DND-41 (cell line): ENCODE results near the gene IFI30.
A peak's percentile ranks its signal among the peaks of the same experiment; 100 is the strongest.

Experiments
- ATAC-seq: fragments of 200-7000 bp; cut with Tn5 transposase; 3 replicates; pipeline ENCODE4 v1.9.1; 2021; ENCODE audit warnings: low read depth; ENCODE audit not compliant: insufficient read depth
- DNase-seq: peaks from one replicate; pipeline ENCODE4 v3.0.0-alpha.2; 2020
- H2AFZ ChIP-seq: 2 replicates; pipeline ENCODE4 v1.6.0; 2012; ENCODE audit warnings: low read depth, low read length
- H3K27ac ChIP-seq: 2 replicates; pipeline ENCODE4 v1.5.1; 2012; ENCODE audit warnings: low read length, inconsistent platforms
- H3K27me3 ChIP-seq: fragments of 200-600 bp; sonication (generic); 2 replicates; pipeline ENCODE4 v1.6.0; 2012; ENCODE audit warnings: low read length, mild to moderate bottlenecking, inconsistent platforms; ENCODE audit not compliant: insufficient read depth, poor library complexity
- H3K36me3 ChIP-seq: 2 replicates; pipeline ENCODE4 v1.5.1; 2012; ENCODE audit warnings: low read length, inconsistent platforms; ENCODE audit not compliant: insufficient read depth
- H3K4me1 ChIP-seq: 2 replicates; pipeline ENCODE4 v1.5.1; 2012; ENCODE audit warnings: mild to moderate bottlenecking, low read length; ENCODE audit not compliant: insufficient read depth
- H3K4me2 ChIP-seq: 2 replicates; pipeline ENCODE4 v1.6.0; 2012; ENCODE audit warnings: mild to moderate bottlenecking, moderate library complexity, low read length, inconsistent platforms; ENCODE audit not compliant: insufficient read depth
- H3K4me3 ChIP-seq, 2 experiments: fragments of 200-600 bp in 1 of 2; shearing (Covaris generic) in 1 of 2; 2 replicates each; pipeline ENCODE4 v1.5.1; 2012 to 2016; ENCODE audit warnings: inconsistent platforms in 2 of 2, low read length in 2 of 2, mild to moderate bottlenecking in 2 of 2, low read depth in 1 of 2, moderate library complexity in 1 of 2
- H3K79me2 ChIP-seq: 2 replicates; pipeline ENCODE4 v1.6.0; 2012; ENCODE audit warnings: low read length, inconsistent platforms; ENCODE audit not compliant: insufficient read depth
- H3K9ac ChIP-seq: 2 replicates; pipeline ENCODE4 v1.6.0; 2012; ENCODE audit warnings: low read depth, mild to moderate bottlenecking, inconsistent platforms, low read length, moderate library complexity
- H3K9me3 ChIP-seq: 2 replicates; pipeline ENCODE4 v1.5.1; 2012; ENCODE audit warnings: low read length, moderate library complexity, mild to moderate bottlenecking, inconsistent platforms; ENCODE audit not compliant: insufficient read depth, severe bottlenecking
- H4K20me1 ChIP-seq: 2 replicates; pipeline ENCODE4 v1.6.0; 2012; ENCODE audit warnings: low read length; ENCODE audit not compliant: insufficient read depth
- EZH2 ChIP-seq: IDR thresholded peaks from 3 replicates; pipeline ENCODE4 v1.6.1; 2012; ENCODE audit warnings: borderline replicate concordance, low read depth, mild to moderate bottlenecking, moderate library complexity, low read length, inconsistent platforms; ENCODE audit not compliant: severe bottlenecking
- TF ChIP-seq, protein P1 (sequence below): IDR thresholded peaks from 2 replicates; pipeline ENCODE4 v1.5.1; 2012; ENCODE audit warnings: borderline replicate concordance, low read length, moderate library complexity, mild to moderate bottlenecking; ENCODE audit not compliant: poor library complexity, severe bottlenecking; ENCODE audit errors: extremely low read depth

IFI30 gene

DNA sequence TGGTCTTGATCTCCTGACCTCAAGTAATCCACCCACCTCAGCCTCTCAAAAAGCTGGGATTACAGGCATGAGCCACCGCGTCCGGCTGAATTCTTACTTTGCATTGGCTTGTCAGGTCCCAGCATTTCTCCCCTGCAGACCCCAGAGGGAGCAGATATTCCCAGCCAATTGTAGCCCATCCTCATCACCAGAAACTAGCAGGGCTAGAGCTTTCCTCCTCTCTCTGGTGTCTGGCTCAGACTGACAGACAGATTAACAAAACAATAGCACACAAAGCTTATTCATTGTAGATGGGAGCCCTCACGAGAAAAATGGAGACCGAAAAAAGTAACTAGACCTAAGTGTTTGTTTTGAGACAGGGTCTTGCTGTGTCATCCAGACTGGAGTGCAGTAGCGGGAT lies 11.9 kb downstream of the IFI30 start:
- no peak overlapping the region for H3K4me3 ChIP-seq
- H4K20me1 ChIP-seq = no peaks in the 10 kb centered on the region
- H3K9me3 ChIP-seq = no peaks in the 10 kb centered on the region
- ATAC-seq = no peak
- no peaks in the 10 kb centered on the region for H3K79me2 ChIP-seq
- H3K4me2 ChIP-seq = no peak overlapping the region
- H3K9ac ChIP-seq = no peak overlapping the region
- TF ChIP-seq, protein P1, sequence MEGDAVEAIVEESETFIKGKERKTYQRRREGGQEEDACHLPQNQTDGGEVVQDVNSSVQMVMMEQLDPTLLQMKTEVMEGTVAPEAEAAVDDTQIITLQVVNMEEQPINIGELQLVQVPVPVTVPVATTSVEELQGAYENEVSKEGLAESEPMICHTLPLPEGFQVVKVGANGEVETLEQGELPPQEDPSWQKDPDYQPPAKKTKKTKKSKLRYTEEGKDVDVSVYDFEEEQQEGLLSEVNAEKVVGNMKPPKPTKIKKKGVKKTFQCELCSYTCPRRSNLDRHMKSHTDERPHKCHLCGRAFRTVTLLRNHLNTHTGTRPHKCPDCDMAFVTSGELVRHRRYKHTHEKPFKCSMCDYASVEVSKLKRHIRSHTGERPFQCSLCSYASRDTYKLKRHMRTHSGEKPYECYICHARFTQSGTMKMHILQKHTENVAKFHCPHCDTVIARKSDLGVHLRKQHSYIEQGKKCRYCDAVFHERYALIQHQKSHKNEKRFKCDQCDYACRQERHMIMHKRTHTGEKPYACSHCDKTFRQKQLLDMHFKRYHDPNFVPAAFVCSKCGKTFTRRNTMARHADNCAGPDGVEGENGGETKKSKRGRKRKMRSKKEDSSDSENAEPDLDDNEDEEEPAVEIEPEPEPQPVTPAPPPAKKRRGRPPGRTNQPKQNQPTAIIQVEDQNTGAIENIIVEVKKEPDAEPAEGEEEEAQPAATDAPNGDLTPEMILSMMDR = no peak
- no peak for TF ChIP-seq EZH2
- H3K27ac ChIP-seq = no peak overlapping the region
- no peaks in the 10 kb centered on the region for H3K36me3 ChIP-seq
- H2AFZ ChIP-seq = no peak overlapping the region
- no peaks in the 10 kb centered on the region for H3K27me3 ChIP-seq
- no peak for DNase-seq
- H3K4me1 ChIP-seq = no peaks in the 10 kb centered on the region

DNA sequence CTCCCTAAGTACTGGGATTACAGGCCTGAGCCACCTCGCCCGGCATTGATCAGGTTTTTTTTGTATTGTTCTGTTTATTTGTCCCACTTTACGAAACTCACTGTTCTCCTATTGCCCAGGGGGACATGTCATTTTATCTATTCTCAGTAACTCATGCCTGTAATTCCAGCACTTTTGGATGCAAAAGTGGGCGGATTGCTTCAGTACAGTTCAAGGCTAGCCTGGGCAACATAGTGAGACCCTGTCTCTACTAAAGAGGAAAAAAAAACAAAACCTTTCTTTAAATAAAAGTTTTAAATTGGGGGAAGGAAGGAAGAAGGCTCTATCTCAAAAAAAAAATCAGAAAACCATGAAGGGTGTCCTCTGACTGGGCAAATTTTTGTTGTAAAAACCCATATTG lies 16.7 kb downstream of the IFI30 start:
- H3K4me2 ChIP-seq = no peak overlapping the region
- DNase-seq (no peak), ATAC-seq (no peak)
- no peak overlapping the region for H3K4me3 ChIP-seq
- H3K9ac ChIP-seq = no peak overlapping the region
- TF ChIP-seq, protein P1 = no peak
- no peak for TF ChIP-seq EZH2
- H3K79me2 ChIP-seq = peaks cover 10% of the 10 kb centered on the region
- no peaks in the 10 kb centered on the region for H3K27me3 ChIP-seq
- no peak overlapping the region for H2AFZ ChIP-seq
- peaks cover 26% of the 10 kb centered on the region for H3K4me1 ChIP-seq
- 0 out of 2 replicates have a peak, but pooled peaks cover 4% of the 10 kb centered on the region for H4K20me1 ChIP-seq
- no peak overlapping the region for H3K27ac ChIP-seq
- peaks cover 3% of the 10 kb centered on the region; the same call in 1 of the 2 replicates for H3K36me3 ChIP-seq
- no peaks in the 10 kb centered on the region for H3K9me3 ChIP-seq

DNA sequence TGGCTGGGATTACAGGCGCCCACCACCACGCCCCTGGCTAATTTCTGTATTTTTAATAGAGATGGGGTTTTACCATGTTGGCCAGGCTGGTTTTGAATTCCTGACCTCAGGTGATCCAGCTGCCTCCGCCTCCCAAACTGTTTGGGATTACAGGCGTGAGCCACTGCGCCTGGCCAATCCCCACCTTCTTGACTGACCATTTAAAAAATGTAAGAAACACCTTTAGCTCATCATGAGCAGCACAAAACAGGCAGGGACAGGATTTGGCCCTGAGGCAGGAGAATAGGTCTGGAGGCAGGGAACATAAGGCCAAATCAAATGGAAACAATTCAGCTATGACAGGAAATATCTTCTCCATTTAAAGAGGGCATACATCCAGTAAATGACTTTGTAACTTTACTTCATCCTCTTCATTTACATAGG lies 18.0 kb downstream of the IFI30 start:
- ATAC-seq (no peak), DNase-seq (no peak)
- peaks cover 10% of the 10 kb centered on the region for H3K79me2 ChIP-seq
- peaks cover 14% of the 10 kb centered on the region for H3K36me3 ChIP-seq
- no peak for TF ChIP-seq EZH2
- TF ChIP-seq, protein P1 = no peak
- H3K4me3 ChIP-seq = peak overlapping the region in 1 of 2 experiments; percentile 63; a peak in 1 of 4 replicates
- H3K27me3 ChIP-seq = no peaks in the 10 kb centered on the region
- H3K9me3 ChIP-seq = no peaks in the 10 kb centered on the region
- H3K4me2 ChIP-seq = peak overlapping the region; percentile 80; the same call in 1 of the 2 replicates
- H4K20me1 ChIP-seq = 0 out of 2 replicates have a peak, but pooled peaks cover 4% of the 10 kb centered on the region
- H2AFZ ChIP-seq = peak overlapping the region; percentile 48
- H3K27ac ChIP-seq = peak overlapping the region; percentile 28; the same call in 1 of the 2 replicates
- H3K4me1 ChIP-seq = peaks cover 26% of the 10 kb centered on the region
- no peak overlapping the region for H3K9ac ChIP-seq
